Hematopoietic multipotent progenitor cell treated with erythropoietin and hydrocortisone succinate and interleukin-3 and kit ligand, for 6 days (in vitro differentiated cells): Measurements from ENCODE around the gene MVP.

Experiments
- DNase-seq: peaks from one replicate; pipeline ENCODE4 v3.0.0-alpha.2; 2015

MVP gene

DNA sequence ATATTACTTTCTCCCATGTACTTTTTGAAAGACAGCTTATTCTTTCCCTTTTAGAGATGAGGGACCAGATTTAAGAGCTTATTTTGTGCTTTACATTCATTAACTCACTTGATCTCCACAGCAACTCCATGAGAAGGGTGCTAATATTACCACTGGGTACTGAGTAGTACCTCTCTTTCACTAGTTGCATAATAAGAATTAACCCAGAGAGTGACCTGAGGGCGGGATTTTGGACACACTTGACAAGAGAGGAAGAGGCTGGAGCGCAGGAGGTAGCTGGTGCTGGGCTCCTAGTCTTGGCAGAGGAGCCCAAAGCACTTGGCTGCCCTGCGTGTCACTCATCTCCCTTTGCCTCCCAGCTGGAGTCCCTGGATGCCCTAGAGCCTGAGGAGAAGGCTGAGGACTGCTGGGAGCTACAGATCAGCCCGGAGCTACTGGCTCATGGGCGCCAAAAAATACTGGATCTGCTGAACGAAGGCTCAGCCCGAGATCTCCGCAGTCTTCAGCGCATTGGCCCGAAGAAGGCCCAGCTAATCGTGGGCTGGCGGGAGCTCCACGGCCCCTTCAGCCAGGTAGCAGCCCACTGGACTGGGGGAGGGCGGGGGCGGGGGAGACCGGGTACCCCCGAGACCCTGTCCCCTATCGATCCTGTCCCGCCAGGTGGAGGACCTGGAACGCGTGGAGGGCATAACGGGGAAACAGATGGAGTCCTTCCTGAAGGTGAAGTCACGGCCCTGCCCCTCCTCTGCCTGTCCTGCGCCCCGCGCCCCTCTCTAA lies 15.6 kb upstream of the MVP start:
- DNase-seq = peak; percentile 59

- DNase-seq = peak; percentile 98
Observed at GRCh38 chr16:29805232-29806098, 14.8 kb upstream of the MVP start.

GRCh38 chr16:29806099-29806579 lies 14.1 kb upstream of the MVP start, which contains the start of gene MAZ:
TSS of gene MAZ (plus strand) at chr16:29806529. CDS start at chr16:29806702, 173 bp downstream.
- no peak for DNase-seq

DNA sequence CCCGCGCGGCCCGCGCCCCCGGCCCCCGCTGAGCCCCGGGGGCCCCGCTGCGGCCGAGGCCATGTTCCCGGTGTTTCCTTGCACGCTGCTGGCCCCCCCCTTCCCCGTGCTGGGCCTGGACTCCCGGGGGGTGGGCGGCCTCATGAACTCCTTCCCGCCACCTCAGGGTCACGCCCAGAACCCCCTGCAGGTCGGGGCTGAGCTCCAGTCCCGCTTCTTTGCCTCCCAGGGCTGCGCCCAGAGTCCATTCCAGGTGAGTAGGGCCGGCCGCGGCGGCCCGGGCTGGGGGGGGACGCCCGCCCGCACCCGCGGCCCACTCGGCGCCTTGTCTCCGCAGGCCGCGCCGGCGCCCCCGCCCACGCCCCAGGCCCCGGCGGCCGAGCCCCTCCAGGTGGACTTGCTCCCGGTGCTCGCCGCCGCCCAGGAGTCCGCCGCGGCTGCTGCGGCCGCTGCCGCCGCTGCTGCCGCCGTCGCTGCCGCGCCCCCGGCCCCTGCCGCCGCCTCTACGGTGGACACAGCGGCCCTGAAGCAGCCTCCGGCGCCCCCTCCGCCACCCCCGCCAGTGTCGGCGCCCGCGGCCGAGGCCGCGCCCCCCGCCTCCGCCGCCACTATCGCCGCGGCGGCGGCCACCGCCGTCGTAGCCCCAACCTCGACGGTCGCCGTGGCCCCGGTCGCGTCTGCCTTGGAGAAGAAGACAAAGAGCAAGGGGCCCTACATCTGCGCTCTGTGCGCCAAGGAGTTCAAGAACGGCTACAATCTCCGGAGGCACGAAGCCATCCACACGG lies 13.4 kb upstream of the MVP start:
- peak; percentile 80 for DNase-seq

GRCh38 chr16:29807426-29808218 lies 12.6 kb upstream of the MVP start:
- peak; percentile 96 for DNase-seq

GRCh38 chr16:29808219-29808900 lies 11.9 kb upstream of the MVP start:
- DNase-seq = no peak

DNA sequence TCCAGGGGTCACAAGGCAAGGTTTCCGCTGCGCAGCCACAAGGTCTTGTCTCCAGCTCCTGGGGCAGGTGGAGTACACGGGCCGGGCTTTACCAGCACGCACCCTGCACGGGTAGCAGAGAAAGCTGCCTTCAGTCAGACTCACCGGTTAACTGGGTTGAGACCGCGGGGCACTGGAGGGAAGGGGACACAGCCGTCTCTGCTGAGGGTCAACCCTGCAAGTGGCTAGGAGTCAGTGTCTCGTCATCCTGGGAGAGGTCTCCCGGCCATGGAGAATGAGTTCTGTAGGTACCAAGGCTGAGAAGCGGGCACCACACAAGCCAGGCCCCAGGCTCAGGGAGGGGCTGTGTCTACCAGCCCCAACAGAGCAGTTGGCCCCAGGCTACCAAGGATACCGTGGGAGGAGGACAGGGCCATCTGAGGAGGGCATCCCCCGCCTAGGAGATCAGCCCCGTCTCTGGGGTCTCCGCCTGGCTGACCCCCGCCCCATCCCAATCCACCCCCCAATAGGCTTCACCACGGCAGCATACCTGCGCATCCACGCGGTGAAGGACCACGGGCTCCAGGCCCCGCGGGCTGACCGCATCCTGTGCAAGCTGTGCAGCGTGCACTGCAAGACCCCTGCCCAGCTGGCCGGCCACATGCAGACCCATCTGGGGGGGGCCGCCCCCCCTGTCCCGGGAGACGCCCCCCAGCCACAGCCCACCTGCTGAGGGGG lies 11.1 kb upstream of the MVP start:
- DNase-seq = no peak

DNA sequence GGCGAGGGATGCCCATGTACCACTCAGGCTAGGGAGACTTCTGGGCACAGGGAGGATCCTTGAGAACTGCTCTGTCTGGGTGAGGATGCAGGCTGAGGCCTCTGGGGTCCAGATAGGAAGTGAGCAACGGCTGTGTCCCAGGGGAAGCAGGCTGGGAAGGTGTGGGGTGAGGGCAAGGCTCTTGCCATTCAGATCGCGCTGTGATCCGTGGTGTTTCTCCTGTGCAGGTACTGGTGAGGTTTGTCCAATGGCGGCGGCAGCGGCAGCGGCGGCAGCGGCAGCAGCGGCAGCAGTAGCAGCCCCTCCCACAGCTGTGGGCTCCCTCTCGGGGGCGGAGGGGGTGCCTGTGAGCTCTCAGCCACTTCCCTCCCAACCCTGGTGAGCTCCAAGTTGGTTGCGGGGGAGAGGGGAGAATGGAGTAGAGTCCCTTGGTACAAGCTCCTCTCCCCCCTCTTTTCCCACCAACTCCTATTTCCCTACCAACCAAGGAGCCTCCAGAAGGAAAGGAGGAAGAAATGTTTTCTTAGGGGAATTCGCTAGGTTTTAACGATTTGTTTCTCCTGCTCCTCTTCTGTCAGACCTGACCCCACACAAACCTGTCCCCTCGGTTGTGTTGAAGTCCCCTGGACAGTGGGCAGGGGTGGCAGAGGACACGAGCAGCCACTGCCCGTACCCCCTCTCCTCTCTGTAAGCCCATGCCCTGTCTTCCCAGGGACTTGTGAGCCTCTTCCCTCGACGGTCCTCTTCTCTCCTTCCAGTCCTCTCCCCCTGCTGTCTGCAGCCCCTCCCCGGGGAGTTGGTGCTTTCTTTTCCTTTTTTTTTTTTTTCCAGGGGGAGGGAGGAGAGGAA lies 10.2 kb upstream of the MVP start:
- no peak for DNase-seq

DNA sequence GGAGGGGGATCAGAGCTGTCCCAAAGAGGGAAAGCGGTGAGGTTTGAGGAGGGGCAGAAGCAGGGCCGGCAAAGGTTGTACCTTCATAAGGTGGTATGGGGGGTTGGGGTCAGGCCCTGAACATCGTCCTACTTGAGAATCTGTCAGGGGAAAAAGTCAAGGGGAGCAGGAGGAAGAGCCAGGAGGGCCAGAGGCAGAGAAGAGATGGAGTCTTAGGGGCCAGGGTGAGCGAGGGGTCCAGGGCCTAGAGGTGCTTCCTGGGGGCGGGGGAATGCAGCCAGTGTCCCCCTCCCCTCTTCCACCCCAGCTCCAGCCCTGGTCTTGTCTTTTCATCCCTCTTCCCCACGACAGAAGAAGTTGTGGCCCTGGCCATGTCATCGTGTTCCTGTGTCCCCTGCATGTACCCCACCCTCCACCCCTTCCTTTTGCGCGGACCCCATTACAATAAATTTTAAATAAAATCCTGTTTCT lies 9.5 kb upstream of the MVP start:
- DNase-seq = no peak

- peak; percentile 92 for DNase-seq
Observed at GRCh38 chr16:29811170-29811895, 8.9 kb upstream of the MVP start.

- DNase-seq = peak; percentile 57
Observed at GRCh38 chr16:29811896-29812665, 8.2 kb upstream of the MVP start, which contains the start of gene PRRT2. TSS of gene PRRT2 (plus strand) at chr16:29812193. CDS start at chr16:29813055, 862 bp downstream.

GRCh38 chr16:29812754-29813643 lies 7.3 kb upstream of the MVP start:
- no peak for DNase-seq

GRCh38 chr16:29813644-29814562 lies 6.4 kb upstream of the MVP start:
- no peak for DNase-seq

GRCh38 chr16:29814592-29814991 lies 5.7 kb upstream of the MVP start:
- no peak for DNase-seq

- peak; percentile 73 for DNase-seq
Observed at GRCh38 chr16:29815032-29815721, 5.1 kb upstream of the MVP start.
